Ovary (tissue), 9 donors: ENCODE results near the gene MYOC. TPM values are rescaled to one million over a fixed set of nuclear protein-coding genes. Genes with fewer than 3 reads are reported as not detected.
A peak's percentile ranks its signal among the peaks of the same experiment; 100 is the strongest.
"Not testable (repeated sequence)": the region's sequence is repeated elsewhere in the genome, so short reads cannot be mapped to it uniquely, and the experiment has no call there.

Experiments used
- DNase-seq, 5 donors: peaks; one replicate each; pipeline ENCODE4 v3.0.0-alpha.2; 2019 to 2020
- H3K27ac ChIP-seq, 2 donors: fragments of 200-600 bp; one replicate each; pipeline versions ENCODE4 v1.5.1 to v1.8.0; 2019 to 2022
- H3K27me3 ChIP-seq: fragments of 200-600 bp; one replicate; pipeline ENCODE4 v1.8.0; 2022
- H3K36me3 ChIP-seq: fragments of 200-600 bp; sonication (generic); one replicate; pipeline ENCODE4 v1.5.1; 2019
- H3K4me1 ChIP-seq: one replicate; pipeline ENCODE4 v1.8.1; 2013; ENCODE audit warnings: mild to moderate bottlenecking, moderate library complexity; ENCODE audit not compliant: insufficient read depth
- H3K4me3 ChIP-seq: fragments of 200-600 bp; sonication (generic); one replicate; pipeline ENCODE4 v1.5.1; 2017
- H3K9me3 ChIP-seq, 2 donors: fragments of 200-600 bp in 1 of 2; sonication (generic) in 1 of 2; one replicate each; pipeline versions ENCODE4 v1.5.1 to v1.8.1; 2013 to 2019; ENCODE audit warnings: mild to moderate bottlenecking in 1 of 2, moderate library complexity in 1 of 2
- EP300 ChIP-seq: sonication (generic); formaldehyde crosslinking; IDR thresholded peaks from one replicate; pipeline ENCODE4 v1.6.1; 2017; ENCODE audit warnings: antibody characterized with exemption
- POLR2A ChIP-seq: fragments of 450-650 bp; IDR thresholded peaks from one replicate; pipeline ENCODE4 v1.6.1; 2017; ENCODE audit warnings: antibody characterized with exemption, mild to moderate bottlenecking, moderate library complexity
- WGBS, 3 donors: extraction: QIAGEN DNeasy Blood & Tissue Kit in 1 of 3; methylation state at CpG; one replicate each; pipeline versions ENCODE4 v1.1.5 to v1.1.7; 2013 to 2017; 5-methylcytosine and 5-hydroxymethylcytosine counted together
- intact Hi-C, 4 donors: fragments of 100-400 bp; cut with DNase I; formaldehyde crosslinking; loops; one replicate each; pipeline versions ENCODE4 v1.11.0 to v1.15.1; 2022 to 2023
- polyA plus RNA-seq, 2 donors: library from polyadenylated mRNA; stranded (reverse); fragments of 200-250 nt in 1 of 2; fragments of 350-450 nt in 1 of 2; fragmentation: Illumina TruSeq in 1 of 2; extraction: RNeasy Lipid Tissue Mini Kit (QIAGEN cat#74804) in 1 of 2; gene quantifications; one replicate each; pipeline ENCODE4 v1.2.3, GENCODE V29; 2013 to 2014
- total RNA-seq, 7 donors: library from RNA; depleted of rRNA in 2 of 7; stranded (reverse); fragments of >200 nt in 2 of 7; fragmentation: NEBNext Ultra II Directional in 3 of 7; extraction: Animal tissue kit (Norgen Biotek cat#: 25700) in 3 of 7; gene quantifications; one replicate each; pipeline versions ENCODE4 v1.1.0 to v1.2.4, GENCODE V29; 2016 to 2023
- TF ChIP-seq, protein P1 (sequence below), 3 donors: fragments of 450-650 bp in 2 of 3; fragments of 200-600 bp in 1 of 3; IDR thresholded peaks; one replicate each; pipeline versions ENCODE4 v1.5.1 to v1.8.0; 2016 to 2022; ENCODE audit warnings: antibody characterized with exemption in 3 of 3, mild to moderate bottlenecking in 1 of 3
- donor health status: DM: no; HTN: no; CAD: no; lungs with moderate emphysema.
- donor health status: DM: no; HTN: no; CAD: no.
- donor health status: Bipolar disorder and iron deficiency.
- donor health status: DM: yes; HTN: yes; CAD: no.
- donor health status: DM: no; HTN: no; CAD: no.
- donor health status: DM: yes; HTN: yes; CAD: no.

The MYOC gene
- total and polyA plus RNA-seq, 9 donors: 0.56 to 9.4 (median 1.1) TPM; not detected in 1

DNA sequence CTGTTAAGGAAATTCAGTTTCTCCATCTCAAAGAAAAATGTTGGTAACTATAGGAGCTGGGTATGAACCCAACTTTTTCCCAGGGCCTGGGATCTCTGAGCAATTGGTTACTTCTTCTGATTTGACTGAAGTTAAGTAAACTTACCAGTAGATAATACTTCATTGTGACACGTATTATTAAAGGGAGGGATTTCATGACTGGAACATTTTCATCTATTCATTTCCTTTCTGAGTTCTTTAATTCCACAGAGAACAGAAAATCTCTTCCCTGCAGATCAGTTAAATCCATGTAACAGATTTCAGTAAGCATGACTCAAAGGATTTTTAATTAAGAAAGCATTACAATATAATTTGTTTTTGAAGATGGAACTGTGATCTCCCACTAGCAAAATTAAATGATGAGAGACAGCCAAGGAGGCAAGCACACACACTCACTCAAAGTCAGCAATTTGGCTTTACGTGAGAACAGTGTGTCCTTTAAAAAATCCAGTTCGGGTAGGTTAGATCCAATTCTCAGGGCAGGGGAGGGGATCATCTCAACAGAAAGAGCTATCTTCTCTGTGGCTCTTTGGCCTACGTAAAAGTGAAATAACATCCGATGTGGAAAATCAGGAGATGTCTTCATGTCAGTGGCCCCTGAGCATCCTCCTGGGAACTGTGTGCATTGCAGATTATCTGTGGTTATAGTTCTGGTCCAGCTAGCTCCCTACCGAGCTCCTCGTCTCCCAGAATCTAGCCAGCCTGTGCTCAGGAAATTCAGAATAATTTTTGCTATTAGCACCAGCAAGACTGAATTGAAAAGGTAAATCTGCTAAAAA lies 10.8 kb upstream of the MYOC start:
- H3K27ac ChIP-seq: no peak overlapping the region
- 40 to 64% (median 56%) methylated on average over 7 of the region's 7 CpGs for WGBS, 3 donors
- H3K36me3 ChIP-seq: no peaks in the 10 kb centered on the region
- no peak overlapping the region for H3K4me3 ChIP-seq
- no peak for DNase-seq
- H3K4me1 ChIP-seq: no peaks in the 10 kb centered on the region
- no peaks in the 10 kb centered on the region for H3K27me3 ChIP-seq
- intact Hi-C loops: no loop called here
- no peaks in the 10 kb centered on the region for H3K9me3 ChIP-seq
- TF ChIP-seq, protein P1, sequence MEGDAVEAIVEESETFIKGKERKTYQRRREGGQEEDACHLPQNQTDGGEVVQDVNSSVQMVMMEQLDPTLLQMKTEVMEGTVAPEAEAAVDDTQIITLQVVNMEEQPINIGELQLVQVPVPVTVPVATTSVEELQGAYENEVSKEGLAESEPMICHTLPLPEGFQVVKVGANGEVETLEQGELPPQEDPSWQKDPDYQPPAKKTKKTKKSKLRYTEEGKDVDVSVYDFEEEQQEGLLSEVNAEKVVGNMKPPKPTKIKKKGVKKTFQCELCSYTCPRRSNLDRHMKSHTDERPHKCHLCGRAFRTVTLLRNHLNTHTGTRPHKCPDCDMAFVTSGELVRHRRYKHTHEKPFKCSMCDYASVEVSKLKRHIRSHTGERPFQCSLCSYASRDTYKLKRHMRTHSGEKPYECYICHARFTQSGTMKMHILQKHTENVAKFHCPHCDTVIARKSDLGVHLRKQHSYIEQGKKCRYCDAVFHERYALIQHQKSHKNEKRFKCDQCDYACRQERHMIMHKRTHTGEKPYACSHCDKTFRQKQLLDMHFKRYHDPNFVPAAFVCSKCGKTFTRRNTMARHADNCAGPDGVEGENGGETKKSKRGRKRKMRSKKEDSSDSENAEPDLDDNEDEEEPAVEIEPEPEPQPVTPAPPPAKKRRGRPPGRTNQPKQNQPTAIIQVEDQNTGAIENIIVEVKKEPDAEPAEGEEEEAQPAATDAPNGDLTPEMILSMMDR (IDR thresholded peaks at IDR 0.05): no peak
- no peak for TF ChIP-seq POLR2A
- TF ChIP-seq EP300: no peak

DNA sequence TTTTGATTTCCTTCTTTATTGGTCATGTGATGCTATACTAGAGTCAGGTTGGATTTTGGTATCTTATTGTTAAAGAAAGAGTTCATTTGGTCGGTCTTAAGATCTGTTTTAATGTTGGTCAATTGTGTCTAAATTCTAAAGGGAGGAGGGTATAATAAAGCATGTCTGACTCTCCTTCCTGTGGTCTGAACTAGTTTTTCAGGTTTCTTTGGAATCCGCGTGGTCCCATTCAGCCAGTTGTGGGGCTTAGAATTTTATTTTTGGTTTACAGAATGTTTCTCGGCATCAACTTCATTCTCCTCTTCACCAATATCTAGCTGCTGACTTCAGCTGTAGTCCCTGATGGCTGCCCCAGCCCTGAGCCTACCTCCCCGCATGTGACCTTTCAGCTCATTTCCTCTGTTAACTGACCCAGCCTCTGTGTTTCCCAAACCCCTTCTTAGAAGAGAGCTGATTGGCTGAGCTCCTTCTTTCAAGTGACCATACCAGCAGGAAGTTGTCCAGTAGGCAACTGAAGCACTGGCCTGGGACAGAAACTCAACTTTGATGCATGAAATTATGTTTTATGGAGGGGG lies 8.7 kb upstream of the MYOC start:
- 93 to 96% (median 94%) methylated on average over 5 of the region's 5 CpGs for WGBS, 3 donors
- Histone ChIP-seq H3K4me3 (no peak overlapping the region), H3K27ac (no peak overlapping the region), H3K9me3 (no peaks in the 10 kb centered on the region), H3K4me1 (no peaks in the 10 kb centered on the region), H3K27me3 (no peaks in the 10 kb centered on the region), H3K36me3 (no peaks in the 10 kb centered on the region)
- DNase-seq: no peak
- intact Hi-C loops: no loop called here
- no peak for TF ChIP-seq EP300
- TF ChIP-seq POLR2A: no peak
- TF ChIP-seq, protein P1 (IDR thresholded peaks at IDR 0.05): no peak

GRCh38 chr1:171656206-171656605 lies 3.7 kb upstream of the MYOC start:
- DNase-seq, H3K27me3 ChIP-seq, H3K4me3 ChIP-seq, intact Hi-C loops, H3K27ac ChIP-seq, H3K36me3 ChIP-seq, H3K9me3 ChIP-seq: not testable (repeated sequence)
- WGBS, 3 donors: 91 to 98% (median 98%) methylated on average over 9 of the region's 9 CpGs
- peaks cover 10% of the 10 kb centered on the region for H3K4me1 ChIP-seq

DNA sequence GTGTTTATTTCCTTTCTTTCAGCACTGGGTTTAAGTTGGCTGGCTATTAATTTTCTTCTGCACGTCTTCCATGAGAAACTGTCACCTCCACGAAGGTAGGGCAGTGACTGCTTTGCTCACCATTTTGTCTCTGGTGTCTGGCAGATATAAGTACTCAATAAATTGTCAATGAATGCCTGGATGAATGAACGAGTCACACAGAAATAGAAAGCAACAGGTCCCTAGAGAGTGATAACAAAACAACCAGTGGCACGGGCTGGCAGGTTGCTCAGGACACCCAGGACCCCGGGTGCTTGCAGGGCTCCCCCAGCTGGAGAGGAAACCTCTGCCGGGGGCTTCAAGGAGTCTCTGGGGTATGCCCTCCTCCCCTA lies 3.2 kb upstream of the MYOC start:
- intact Hi-C loops: no loop called here
- 75 to 85% (median 80%) methylated on average over 6 of the region's 6 CpGs for WGBS, 3 donors
- TF ChIP-seq EP300: no peak
- no peak for TF ChIP-seq POLR2A
- TF ChIP-seq, protein P1 (IDR thresholded peaks at IDR 0.05): no peak

More for the DNA sequence above, 3.2 kb upstream of the MYOC start:
- Histone ChIP-seq H3K36me3 (no peaks in the 10 kb centered on the region), H3K27me3 (no peaks in the 10 kb centered on the region), H3K4me1 (peaks cover 10% of the 10 kb centered on the region), H3K9me3 (no peaks in the 10 kb centered on the region), H3K27ac (peak overlapping the region; percentile 16 to 74), H3K4me3 (no peak overlapping the region)
- DNase-seq: no peak
